CD4-positive, alpha-beta T cell (primary cell): ENCODE results near the gene GIPC1. TPM values are rescaled to one million over a fixed set of nuclear protein-coding genes. Genes with fewer than 3 reads are reported as not detected.

Source experiments
- ATAC-seq: fragments of 200-7000 bp; cut with Tn5 transposase; one replicate; pipeline ENCODE4 v1.10.0; 2022; ENCODE audit warnings: mild to moderate bottlenecking; ENCODE audit not compliant: poor library complexity
- CTCF ChIA-PET: fragments of 350-600 bp; sonication (Branson Sonifier 250); formaldehyde crosslinking; loops from one replicate; lab custom pipeline; 2021; ENCODE audit warnings: antibody characterized with exemption, inconsistent platforms; lab: Charles Lee
- POLR2A ChIA-PET: fragments of 350-600 bp; sonication (Branson Sonifier 250); formaldehyde crosslinking; loops from one replicate; lab custom pipeline; 2021; ENCODE audit warnings: antibody characterized with exemption, inconsistent platforms; lab: Charles Lee
- DNase-seq, 14 experiments: peaks; one replicate each; pipeline ENCODE4 v3.0.0-alpha.2; 2013 to 2020; ENCODE audit warnings: mixed read lengths in 2 of 14
- H3K27ac ChIP-seq, 2 donors: one replicate each; pipeline versions ENCODE4 v1.5.1 to v1.7.0; 2013; ENCODE audit warnings: low read length in 2 of 2, low read depth in 1 of 2, mild to moderate bottlenecking in 1 of 2
- H3K27me3 ChIP-seq, 2 experiments: 1 replicate in 1 of 2; 2 replicates in 1 of 2; pipeline versions ENCODE4 v1.6.1 to v1.7.0; 2013; ENCODE audit warnings: low read length in 2 of 2, control low read depth in 1 of 2, mild to moderate bottlenecking in 1 of 2, moderate library complexity in 1 of 2; ENCODE audit not compliant: insufficient read depth in 2 of 2, control insufficient read depth in 1 of 2
- H3K36me3 ChIP-seq: one replicate; pipeline ENCODE4 v1.6.1; 2013; ENCODE audit warnings: low read length, control low read depth; ENCODE audit not compliant: insufficient read depth
- H3K4me1 ChIP-seq: one replicate; pipeline ENCODE4 v1.6.1; 2013; ENCODE audit warnings: low read length, control low read depth; ENCODE audit not compliant: insufficient read depth
- H3K4me3 ChIP-seq: one replicate; pipeline ENCODE4 v1.5.1; 2013; ENCODE audit warnings: mild to moderate bottlenecking, low read length, moderate library complexity
- H3K9me3 ChIP-seq, 2 experiments: 1 replicate in 1 of 2; 2 replicates in 1 of 2; pipeline versions ENCODE4 v1.6.1 to v1.7.0; 2013; ENCODE audit warnings: low read length in 2 of 2, mild to moderate bottlenecking in 2 of 2, control low read depth in 1 of 2, moderate library complexity in 1 of 2; ENCODE audit not compliant: control insufficient read depth in 1 of 2, insufficient read depth in 1 of 2
- H3K27ac Mint-ChIP-seq: one replicate; pipeline ENCODE4 v1.8.0; 2020; ENCODE audit warnings: mixed read lengths
- H3K27me3 Mint-ChIP-seq: one replicate; pipeline ENCODE4 v1.8.0; 2021; ENCODE audit warnings: mixed read lengths
- H3K36me3 Mint-ChIP-seq: one replicate; pipeline ENCODE4 v1.8.0; 2021; ENCODE audit warnings: low read depth, mixed read lengths
- H3K4me1 Mint-ChIP-seq: one replicate; pipeline ENCODE4 v1.8.0; 2021; ENCODE audit warnings: low read depth, mixed read lengths
- H3K4me3 Mint-ChIP-seq: one replicate; pipeline ENCODE4 v1.8.0; 2020; ENCODE audit warnings: mild to moderate bottlenecking, mixed read lengths
- H3K9me3 Mint-ChIP-seq: one replicate; pipeline ENCODE4 v1.8.0; 2020; ENCODE audit warnings: mixed read lengths
- intact Hi-C, 2 experiments: fragments of 100-400 bp; cut with DNase I in 1 of 2; cut with micrococcal nuclease in 1 of 2; formaldehyde crosslinking; loops; one replicate each; pipeline versions ENCODE4 v1.15.1 to v1.9.0; 2023 to 2025; cut with DNase I, micrococcal nuclease
- total RNA-seq, 174 experiments: library from RNA in 2 of 174; stranded (reverse) in 2 of 174; gene quantifications; one replicate each; pipeline ENCODE4 v1.2.3 and lab custom pipeline; 2021 to 2026
- TF ChIP-seq, protein P1 (sequence below): fragments of 200-600 bp; IDR thresholded peaks from one replicate; pipeline ENCODE4 v1.8.0; 2022; ENCODE audit warnings: antibody characterized with exemption, mild to moderate bottlenecking

GIPC1 gene
- total RNA-seq, 2 experiments from 2014 or later: 17.8 to 21.0 TPM

DNA sequence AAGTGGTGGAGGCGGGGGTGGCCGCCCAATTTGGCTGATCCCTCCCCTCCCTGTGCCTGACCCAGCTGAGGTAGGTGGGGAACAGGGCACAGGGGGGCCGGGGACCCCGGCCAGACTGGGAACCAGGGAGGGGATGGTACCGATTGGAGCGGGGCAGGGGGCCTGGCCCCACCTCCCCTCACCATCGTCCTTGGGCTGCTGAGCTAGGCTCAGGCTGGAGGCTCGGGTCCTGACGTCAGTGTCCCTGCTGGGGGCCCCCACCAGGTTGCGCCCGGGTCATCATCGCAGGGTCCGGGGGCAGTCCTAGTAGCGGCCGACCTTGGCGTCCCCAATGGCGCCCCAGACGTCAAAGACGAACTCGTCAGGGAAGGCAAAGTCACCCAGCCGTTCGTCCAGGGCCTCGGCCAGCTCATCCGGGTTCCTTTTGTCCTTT is 17.8 kb downstream of the GIPC1 start:
- DNase-seq (peak in 1 of 14 experiments; percentile 35), ATAC-seq (no peak)
- Mint-ChIP-seq H3K27ac (no peak overlapping the region), H3K27me3 (peaks cover 24% of the 10 kb centered on the region), H3K36me3 (no peaks in the 10 kb centered on the region), H3K4me3 (no peak overlapping the region), H3K4me1 (peaks cover 25% of the 10 kb centered on the region), H3K9me3 (no peaks in the 10 kb centered on the region)
- intact Hi-C loops: loop anchor here in 1 of 2 experiments (10.0 kb wide), 1 partner anchor 593 kb away; no protein-coding TSS in a partner anchor
- Histone ChIP-seq H3K4me1 (peaks cover 30% of the 10 kb centered on the region), H3K9me3 (no peaks in the 10 kb centered on the region), H3K27me3 (peaks cover 13 to 14% of the 10 kb centered on the region in 2 experiments), H3K4me3 (no peak overlapping the region), H3K27ac (no peak overlapping the region), H3K36me3 (peaks cover 32% of the 10 kb centered on the region)
- ChIA-PET CTCF (interaction anchor here (0.8 kb wide), 1 partner anchor 116 kb away, joined by 3 read pairs; no protein-coding TSS in a partner anchor), POLR2A (interaction anchor here (1.7 kb wide), 1 partner anchor 341 kb away, joined by 5 read pairs; the partner anchor contains the start of gene ASF1B)
- TF ChIP-seq, protein P1, sequence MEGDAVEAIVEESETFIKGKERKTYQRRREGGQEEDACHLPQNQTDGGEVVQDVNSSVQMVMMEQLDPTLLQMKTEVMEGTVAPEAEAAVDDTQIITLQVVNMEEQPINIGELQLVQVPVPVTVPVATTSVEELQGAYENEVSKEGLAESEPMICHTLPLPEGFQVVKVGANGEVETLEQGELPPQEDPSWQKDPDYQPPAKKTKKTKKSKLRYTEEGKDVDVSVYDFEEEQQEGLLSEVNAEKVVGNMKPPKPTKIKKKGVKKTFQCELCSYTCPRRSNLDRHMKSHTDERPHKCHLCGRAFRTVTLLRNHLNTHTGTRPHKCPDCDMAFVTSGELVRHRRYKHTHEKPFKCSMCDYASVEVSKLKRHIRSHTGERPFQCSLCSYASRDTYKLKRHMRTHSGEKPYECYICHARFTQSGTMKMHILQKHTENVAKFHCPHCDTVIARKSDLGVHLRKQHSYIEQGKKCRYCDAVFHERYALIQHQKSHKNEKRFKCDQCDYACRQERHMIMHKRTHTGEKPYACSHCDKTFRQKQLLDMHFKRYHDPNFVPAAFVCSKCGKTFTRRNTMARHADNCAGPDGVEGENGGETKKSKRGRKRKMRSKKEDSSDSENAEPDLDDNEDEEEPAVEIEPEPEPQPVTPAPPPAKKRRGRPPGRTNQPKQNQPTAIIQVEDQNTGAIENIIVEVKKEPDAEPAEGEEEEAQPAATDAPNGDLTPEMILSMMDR: no peak

DNA sequence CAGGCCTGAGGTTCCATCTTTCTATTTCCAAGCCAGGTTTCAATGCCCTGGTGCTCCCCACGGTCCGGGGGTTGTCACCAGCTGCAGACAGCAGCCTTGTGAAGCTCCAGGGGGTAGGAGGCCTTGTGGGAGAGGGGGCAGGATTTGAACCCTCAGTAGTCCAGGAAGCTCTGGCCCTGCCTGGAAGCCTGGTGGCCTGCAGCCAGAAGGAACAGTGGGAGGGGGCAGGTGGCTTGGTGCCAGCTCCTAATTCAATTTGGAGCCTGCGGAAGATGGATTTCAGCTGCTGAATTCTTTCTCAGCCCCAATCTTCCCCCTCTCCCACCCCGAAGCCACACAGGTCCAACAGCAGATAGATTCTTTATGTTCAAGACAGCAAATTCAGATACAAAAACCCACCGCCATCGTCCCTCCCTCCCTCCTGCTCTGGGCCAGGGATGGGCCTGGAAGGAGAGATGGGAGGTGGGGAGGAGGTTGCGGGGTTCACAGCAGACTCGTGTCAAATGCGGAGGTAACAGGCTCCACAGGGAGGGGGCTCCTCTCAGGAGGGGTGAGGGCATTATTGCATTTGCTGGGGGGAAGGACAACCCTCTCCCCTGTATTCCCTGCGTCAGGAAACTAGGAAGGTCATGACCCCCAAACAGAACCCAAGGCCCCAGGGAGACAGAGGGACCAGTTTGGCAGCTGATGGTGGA is 18.4 kb downstream of the GIPC1 start:
- intact Hi-C loops: loop anchor here in 1 of 2 experiments (10.0 kb wide), 1 partner anchor 593 kb away; no protein-coding TSS in a partner anchor
- Histone ChIP-seq H3K9me3 (peaks cover 0 to 2% of the 10 kb centered on the region in 2 experiments), H3K4me1 (peaks cover 35% of the 10 kb centered on the region), H3K4me3 (no peak overlapping the region), H3K27me3 (peaks cover 19 to 20% of the 10 kb centered on the region in 2 experiments), H3K27ac (no peak overlapping the region), H3K36me3 (peaks cover 32% of the 10 kb centered on the region)
- peaks cover 29% of the 10 kb centered on the region for H3K27me3 Mint-ChIP-seq
- no peaks in the 10 kb centered on the region for H3K9me3 Mint-ChIP-seq
- no peak overlapping the region for H3K27ac Mint-ChIP-seq
- TF ChIP-seq, protein P1: no peak
- no peak for ATAC-seq
- POLR2A ChIA-PET: interaction anchor here (1.7 kb wide), 1 partner anchor 341 kb away, joined by 5 read pairs; the partner anchor contains the start of gene ASF1B
- CTCF ChIA-PET: no interaction called here
- H3K4me1 Mint-ChIP-seq: peaks cover 31% of the 10 kb centered on the region
- no peak overlapping the region for H3K4me3 Mint-ChIP-seq
- no peaks in the 10 kb centered on the region for H3K36me3 Mint-ChIP-seq
- DNase-seq: no peak

DNA sequence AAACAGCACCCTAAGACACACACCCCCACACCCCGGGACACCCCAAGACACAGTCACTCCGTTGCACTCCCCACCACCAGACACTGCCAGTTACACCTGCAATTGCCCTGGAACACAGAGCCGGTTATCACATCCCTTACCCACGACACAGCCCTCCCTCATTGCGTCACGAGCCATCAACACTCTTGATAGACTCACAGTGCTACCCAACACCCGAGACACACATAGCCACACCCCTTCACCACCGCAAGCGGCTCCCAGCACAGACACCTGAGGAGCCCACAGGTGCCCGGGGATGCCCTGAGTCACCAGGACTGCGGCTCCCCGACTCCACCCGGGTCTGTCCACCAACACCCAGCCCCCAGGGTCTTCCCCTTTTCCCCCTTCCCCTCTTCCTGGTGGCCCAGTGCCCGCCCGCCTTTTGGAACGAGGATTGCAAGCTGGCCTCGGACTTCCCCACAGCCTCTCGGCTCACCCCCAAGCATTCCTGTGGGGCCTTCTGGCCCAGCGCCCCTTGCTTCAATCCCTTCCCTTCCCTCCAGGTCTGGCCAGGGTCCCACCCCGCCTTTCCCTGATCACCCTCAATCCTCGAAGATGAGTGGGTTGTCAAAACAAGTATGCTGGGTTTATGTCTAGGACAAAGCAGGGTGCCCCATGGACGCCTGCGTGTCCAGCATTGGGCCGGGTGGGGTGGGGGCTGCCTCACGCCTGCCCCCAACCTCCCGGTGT is 19.1 kb downstream of the GIPC1 start:
- TF ChIP-seq, protein P1: no peak
- ChIA-PET POLR2A (interaction anchor here (1.7 kb wide), 1 partner anchor 340 kb away, joined by 5 read pairs; the partner anchor contains the start of gene ASF1B), CTCF (no interaction called here)
- Histone ChIP-seq H3K9me3 (peaks cover 0 to 3% of the 10 kb centered on the region in 2 experiments), H3K27ac (no peak overlapping the region), H3K4me3 (no peak overlapping the region), H3K27me3 (peaks cover 19 to 22% of the 10 kb centered on the region in 2 experiments), H3K36me3 (peaks cover 24% of the 10 kb centered on the region), H3K4me1 (peaks cover 42% of the 10 kb centered on the region)
- Mint-ChIP-seq H3K9me3 (no peaks in the 10 kb centered on the region), H3K4me3 (peak overlapping the region; percentile 51), H3K27me3 (peaks cover 33% of the 10 kb centered on the region), H3K27ac (no peak overlapping the region), H3K4me1 (peaks cover 35% of the 10 kb centered on the region), H3K36me3 (no peaks in the 10 kb centered on the region)
- ATAC-seq (peak; percentile 35), DNase-seq (peak in 6 of 14 experiments; percentile 23 to 82 (median 58))
- intact Hi-C loops: loop anchor here in 1 of 2 experiments (10.0 kb wide), 1 partner anchor 592 kb away; no protein-coding TSS in a partner anchor
